ENCODE results near the gene ODC1.

DNA sequence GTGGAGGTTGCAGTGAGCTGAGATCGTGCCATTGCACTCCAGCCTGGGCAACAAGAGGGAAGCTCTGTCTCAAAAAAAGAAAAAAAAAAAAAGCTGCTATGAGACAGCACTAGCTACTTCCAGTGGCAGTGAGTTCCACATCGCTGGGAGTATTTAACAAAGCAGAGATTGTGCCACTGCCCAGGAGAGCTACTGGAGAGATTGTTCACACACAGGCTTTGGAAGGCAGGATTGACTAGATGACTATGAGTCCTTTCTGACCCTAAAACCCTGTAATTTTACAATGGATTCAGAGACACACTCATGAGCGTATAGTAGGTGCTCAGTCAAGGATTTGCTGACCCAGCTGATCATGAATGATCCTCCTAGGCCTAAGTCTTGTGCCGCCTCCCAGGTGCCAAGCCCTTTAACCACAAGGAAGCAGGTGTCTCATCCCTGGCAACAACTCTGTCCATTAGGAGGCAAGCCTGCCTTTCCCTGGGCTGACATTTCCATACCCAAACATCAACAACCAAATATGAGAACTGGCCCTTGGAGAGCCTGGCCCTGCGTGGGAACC, 45.0 kb upstream of the ODC1 start:
- TF ChIP-seq POLR2A (IDR thresholded peaks at IDR 0.05; ENCODE audit: low read length) (no peak), GATA1 (IDR thresholded peaks at IDR 0.05; ENCODE audit: low read depth, low read length) (no peak)

Measured in erythroblast (primary cell).